Measurements from ENCODE around the gene ADAMTS2. TPM values are rescaled to one million over a fixed set of nuclear protein-coding genes. Genes with fewer than 3 reads are reported as not detected.

Gene ADAMTS2
- total and polyA plus RNA-seq, 8 donors = 1.8 to 41.5 (median 11.6) TPM

DNA sequence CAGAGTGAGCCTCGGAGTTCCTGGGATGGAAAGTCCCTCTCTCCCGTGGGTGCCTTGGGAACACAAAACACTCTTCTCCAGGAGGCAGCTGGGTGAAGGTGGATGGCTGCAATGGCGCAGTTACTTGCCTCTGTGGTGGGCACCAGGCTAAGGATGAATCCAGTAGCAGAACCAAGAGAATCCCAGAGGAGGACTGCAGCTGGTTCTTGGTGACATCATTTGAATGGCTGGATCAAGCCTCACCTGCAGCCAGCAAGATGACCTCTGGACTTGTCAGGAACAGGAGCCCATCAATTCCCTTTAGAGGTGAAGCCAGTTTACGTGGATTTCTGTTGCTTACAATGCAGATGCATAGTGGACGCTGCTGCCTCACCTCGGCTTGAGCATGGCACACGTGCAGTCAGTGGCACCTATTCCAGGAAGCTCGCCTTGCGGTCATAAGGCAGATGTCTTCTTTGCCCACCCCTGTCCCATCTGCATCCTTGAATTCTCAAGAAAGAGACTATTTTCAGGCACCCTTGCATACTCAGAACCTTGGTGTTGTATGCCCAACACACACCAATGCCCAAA is 34.1 kb upstream of the ADAMTS2 start:
- Histone ChIP-seq H3K27me3 (no peaks in the 10 kb centered on the region), H3K4me3 (no peak overlapping the region), H3K27ac (no peak overlapping the region), H3K36me3 (no peaks in the 10 kb centered on the region), H3K4me1 (no peaks in the 10 kb centered on the region), H3K9me3 (no peaks in the 10 kb centered on the region)
- TF ChIP-seq, protein P1, sequence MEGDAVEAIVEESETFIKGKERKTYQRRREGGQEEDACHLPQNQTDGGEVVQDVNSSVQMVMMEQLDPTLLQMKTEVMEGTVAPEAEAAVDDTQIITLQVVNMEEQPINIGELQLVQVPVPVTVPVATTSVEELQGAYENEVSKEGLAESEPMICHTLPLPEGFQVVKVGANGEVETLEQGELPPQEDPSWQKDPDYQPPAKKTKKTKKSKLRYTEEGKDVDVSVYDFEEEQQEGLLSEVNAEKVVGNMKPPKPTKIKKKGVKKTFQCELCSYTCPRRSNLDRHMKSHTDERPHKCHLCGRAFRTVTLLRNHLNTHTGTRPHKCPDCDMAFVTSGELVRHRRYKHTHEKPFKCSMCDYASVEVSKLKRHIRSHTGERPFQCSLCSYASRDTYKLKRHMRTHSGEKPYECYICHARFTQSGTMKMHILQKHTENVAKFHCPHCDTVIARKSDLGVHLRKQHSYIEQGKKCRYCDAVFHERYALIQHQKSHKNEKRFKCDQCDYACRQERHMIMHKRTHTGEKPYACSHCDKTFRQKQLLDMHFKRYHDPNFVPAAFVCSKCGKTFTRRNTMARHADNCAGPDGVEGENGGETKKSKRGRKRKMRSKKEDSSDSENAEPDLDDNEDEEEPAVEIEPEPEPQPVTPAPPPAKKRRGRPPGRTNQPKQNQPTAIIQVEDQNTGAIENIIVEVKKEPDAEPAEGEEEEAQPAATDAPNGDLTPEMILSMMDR (IDR thresholded peaks at IDR 0.05) = no peak
- TF ChIP-seq POLR2A (IDR thresholded peaks at IDR 0.05) = no peak
- no peak for TF ChIP-seq POLR2AphosphoS5 (IDR thresholded peaks at IDR 0.05)
- TF ChIP-seq EP300 (IDR thresholded peaks at IDR 0.05) = no peak
- WGBS, 5 donors = 75 to 86% (median 82%) methylated on average over 9 of the region's 9 CpGs
- DNase-seq = no peak
- intact Hi-C loops (cut with DNase I; ENCODE audit: low total_unique reads) = no loop called here

DNA sequence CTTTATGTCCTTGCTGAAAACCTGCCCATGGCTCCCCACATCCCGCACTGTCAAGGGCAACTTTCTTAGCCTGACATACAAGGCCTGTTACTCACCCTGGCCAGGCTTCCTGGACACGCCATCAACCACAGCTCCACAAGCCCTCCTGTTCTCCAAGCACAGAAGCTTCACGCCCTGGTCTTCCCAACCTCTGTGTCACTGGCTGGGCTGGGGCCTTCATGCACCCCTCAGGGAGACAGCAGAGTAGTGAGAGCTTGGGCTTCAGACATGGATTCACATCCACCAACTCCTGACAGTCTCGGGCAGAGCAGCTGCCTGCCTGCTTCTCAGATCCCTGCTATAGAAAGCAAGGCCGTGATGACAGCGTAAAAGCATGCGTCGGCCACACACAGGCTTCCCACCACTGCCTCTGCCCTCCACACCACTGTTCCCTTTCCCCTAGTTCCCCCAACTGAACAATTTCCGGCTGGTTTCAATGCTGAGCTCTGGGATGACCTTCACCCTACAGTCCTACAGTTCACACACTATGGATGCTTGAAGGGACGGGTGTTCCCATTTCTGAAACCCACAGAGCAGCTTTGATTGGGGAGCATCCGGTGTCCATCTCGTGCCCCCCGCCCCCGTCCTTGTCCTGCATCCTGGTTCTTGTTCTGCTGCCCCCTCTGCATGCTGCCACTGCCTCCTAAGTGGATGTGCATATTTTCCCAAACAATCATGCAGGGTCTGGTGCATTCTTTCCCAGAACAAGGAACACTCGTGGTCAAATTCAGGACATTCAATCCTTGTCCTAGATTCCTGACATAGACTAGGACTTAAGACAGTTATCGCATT is 33.4 kb upstream of the ADAMTS2 start:
- Histone ChIP-seq H3K27me3 (no peaks in the 10 kb centered on the region), H3K9me3 (no peaks in the 10 kb centered on the region), H3K4me1 (no peaks in the 10 kb centered on the region), H3K4me3 (no peak overlapping the region), H3K27ac (peak overlapping the region in 4 of 5 donors; percentile 21 to 49 (median 40)), H3K36me3 (no peaks in the 10 kb centered on the region)
- TF ChIP-seq, protein P1 (IDR thresholded peaks at IDR 0.05) = no peak
- TF ChIP-seq EP300 (IDR thresholded peaks at IDR 0.05) (no peak), POLR2AphosphoS5 (IDR thresholded peaks at IDR 0.05) (no peak), POLR2A (IDR thresholded peaks at IDR 0.05) (no peak)
- intact Hi-C loops (cut with DNase I; ENCODE audit: low total_unique reads) = no loop called here
- 63 to 70% (median 67%) methylated on average over 16 of the region's 16 CpGs for WGBS, 5 donors
- DNase-seq = peak in 1 of 2 donors; percentile 27

DNA sequence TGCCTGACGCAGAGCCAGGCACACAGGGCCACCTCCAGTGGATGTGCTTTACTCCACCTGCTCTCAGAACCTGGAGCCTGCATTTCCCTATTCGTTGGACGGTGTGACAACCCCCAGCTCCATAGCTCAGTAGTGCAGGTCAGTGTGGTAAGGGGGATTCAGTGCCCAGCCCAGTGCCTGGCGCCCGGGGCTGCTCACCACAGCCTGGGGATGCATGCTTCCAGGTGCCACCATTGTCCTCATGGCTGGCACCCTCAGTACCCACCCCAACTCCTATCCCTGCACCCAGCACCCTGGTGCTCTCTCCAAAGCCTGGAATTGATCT is 32.8 kb upstream of the ADAMTS2 start:
- intact Hi-C loops (cut with DNase I; ENCODE audit: low total_unique reads) = no loop called here
- no peak for DNase-seq

DNA sequence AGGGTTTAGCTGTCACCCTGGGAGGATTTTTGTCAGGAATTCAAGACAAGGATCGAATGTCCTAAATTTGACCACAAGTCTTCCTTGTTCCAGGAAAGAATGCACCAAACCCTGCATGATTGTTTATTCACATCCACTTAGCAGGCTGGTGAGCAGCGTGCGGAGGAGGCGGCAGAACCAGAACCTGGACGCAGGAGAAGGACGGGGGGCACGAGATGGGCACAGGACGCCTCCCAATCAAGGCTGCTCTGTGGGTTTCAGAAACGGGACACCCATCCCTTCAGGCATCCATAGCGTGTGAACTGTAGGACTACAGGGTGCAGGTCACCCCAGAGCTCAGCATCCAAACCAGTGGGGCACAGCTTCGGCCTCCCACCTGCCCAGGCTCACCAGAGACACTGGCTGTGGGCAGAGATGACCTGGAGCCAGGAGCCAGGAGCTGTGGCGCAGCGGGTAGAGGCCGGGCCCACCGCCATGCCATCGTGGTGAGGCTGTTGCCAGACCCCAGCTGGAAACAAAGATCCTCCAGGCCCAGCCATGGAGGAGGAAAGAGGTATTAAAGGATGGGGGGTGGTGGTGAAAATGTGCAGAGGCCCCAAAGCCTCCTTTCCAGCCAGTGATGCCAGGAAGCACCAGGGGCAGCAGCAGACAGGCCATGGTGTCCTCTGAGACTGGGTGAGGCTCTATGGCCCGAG is 32.3 kb upstream of the ADAMTS2 start:
- DNase-seq = peak in 1 of 2 donors; percentile 3
- H3K27ac ChIP-seq = peak overlapping the region in 2 of 5 donors; percentile 21 to 32
- TF ChIP-seq, protein P1 (IDR thresholded peaks at IDR 0.05) = no peak
- TF ChIP-seq EP300 (IDR thresholded peaks at IDR 0.05) = no peak
- no peak for TF ChIP-seq POLR2A (IDR thresholded peaks at IDR 0.05)
- TF ChIP-seq POLR2AphosphoS5 (IDR thresholded peaks at IDR 0.05) = no peak
- no peaks in the 10 kb centered on the region for H3K36me3 ChIP-seq
- H3K4me3 ChIP-seq = no peak overlapping the region
- H3K27me3 ChIP-seq = no peaks in the 10 kb centered on the region
- WGBS, 5 donors = 76 to 87% (median 82%) methylated on average over 12 to 17 of the region's 17 CpGs
- intact Hi-C loops (cut with DNase I; ENCODE audit: low total_unique reads) = no loop called here
- H3K9me3 ChIP-seq = no peaks in the 10 kb centered on the region
- no peaks in the 10 kb centered on the region for H3K4me1 ChIP-seq

More for the DNA sequence above, 32.8 kb upstream of the ADAMTS2 start:
- Histone ChIP-seq H3K4me1 (no peaks in the 10 kb centered on the region), H3K4me3 (no peak overlapping the region), H3K27ac (peak overlapping the region in 4 of 5 donors; percentile 21 to 49 (median 40)), H3K9me3 (no peaks in the 10 kb centered on the region), H3K27me3 (no peaks in the 10 kb centered on the region), H3K36me3 (no peaks in the 10 kb centered on the region)
- TF ChIP-seq POLR2A (IDR thresholded peaks at IDR 0.05) (no peak), EP300 (IDR thresholded peaks at IDR 0.05) (no peak), POLR2AphosphoS5 (IDR thresholded peaks at IDR 0.05) (no peak)
- TF ChIP-seq, protein P1 (IDR thresholded peaks at IDR 0.05) = no peak
- WGBS, 5 donors = 76 to 94% (median 86%) methylated on average over 4 to 5 of the region's 5 CpGs
